ENCODE results near the gene MAPK14.
"Not testable (repeated sequence)": the region's sequence is repeated elsewhere in the genome, so short reads cannot be mapped to it uniquely, and the experiment has no call there.

The MAPK14 gene

DNA sequence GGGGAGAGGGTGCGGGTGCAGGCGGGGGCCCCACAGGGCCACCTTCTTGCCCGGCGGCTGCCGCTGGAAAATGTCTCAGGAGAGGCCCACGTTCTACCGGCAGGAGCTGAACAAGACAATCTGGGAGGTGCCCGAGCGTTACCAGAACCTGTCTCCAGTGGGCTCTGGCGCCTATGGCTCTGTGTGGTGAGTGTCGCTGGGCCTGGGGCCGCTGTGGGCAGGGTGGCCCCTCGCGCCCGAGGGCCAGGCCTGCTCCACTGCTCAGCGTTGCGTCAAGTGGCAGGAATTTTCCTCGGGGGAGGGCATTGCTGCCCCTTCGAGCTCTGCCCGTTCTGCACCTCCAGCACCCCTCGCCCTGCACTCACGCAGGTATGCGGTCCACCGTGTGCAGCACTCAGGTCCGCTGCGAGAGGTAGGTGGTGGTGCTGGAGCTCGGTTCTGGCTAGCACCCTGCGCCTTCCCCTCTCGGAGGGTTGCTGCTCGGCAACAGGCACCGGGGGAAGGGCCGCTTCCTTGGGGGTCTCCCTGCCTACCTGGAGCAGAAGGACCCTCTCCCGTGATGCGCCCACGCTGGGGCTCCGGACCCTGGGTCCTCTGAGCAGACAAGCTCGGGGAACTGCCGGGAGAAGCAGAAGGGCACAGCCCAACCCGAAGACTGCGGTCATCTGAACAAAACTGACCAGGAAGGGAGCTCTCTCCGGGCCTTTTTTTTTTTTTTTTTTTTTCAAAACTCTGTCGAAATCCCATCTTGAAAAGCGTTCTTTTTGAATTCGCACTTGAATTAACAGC is 674 bp downstream of the MAPK14 start:
- peak overlapping the region; percentile 91 for H3K4me3 Mint-ChIP-seq
- peaks cover 8% of the 10 kb centered on the region for H3K36me3 Mint-ChIP-seq
- H3K27ac Mint-ChIP-seq = peak overlapping the region; percentile 86
- peaks cover 19% of the 10 kb centered on the region for H3K27me3 Mint-ChIP-seq
- H3K9me3 Mint-ChIP-seq (ENCODE audit: low read depth) = no peaks in the 10 kb centered on the region
- H3K4me1 Mint-ChIP-seq (ENCODE audit: low read depth) = peaks cover 49% of the 10 kb centered on the region

- H3K9me3 Mint-ChIP-seq (ENCODE audit: low read depth) = no peaks in the 10 kb centered on the region
- H3K36me3 Mint-ChIP-seq = peaks cover 8% of the 10 kb centered on the region
- peak overlapping the region; percentile 86 for H3K27ac Mint-ChIP-seq
- H3K4me1 Mint-ChIP-seq (ENCODE audit: low read depth) = peaks cover 52% of the 10 kb centered on the region
- H3K4me3 Mint-ChIP-seq = peak overlapping the region; percentile 91
- H3K27me3 Mint-ChIP-seq = peaks cover 15% of the 10 kb centered on the region
These were observed 1.3 kb downstream of the MAPK14 start for GRCh38 chr6:36028877-36029324.

GRCh38 chr6:36029464-36029863 is 1.9 kb downstream of the MAPK14 start:
- Mint-ChIP-seq H3K4me3 (peak overlapping the region; percentile 91), H3K27ac (peak overlapping the region; percentile 86), H3K9me3 (ENCODE audit: low read depth) (no peaks in the 10 kb centered on the region), H3K4me1 (ENCODE audit: low read depth) (peaks cover 55% of the 10 kb centered on the region), H3K27me3 (peaks cover 12% of the 10 kb centered on the region), H3K36me3 (peaks cover 9% of the 10 kb centered on the region)

GRCh38 chr6:36032261-36032660 is 4.7 kb downstream of the MAPK14 start:
- Mint-ChIP-seq H3K36me3 (peaks cover 9% of the 10 kb centered on the region), H3K4me1 (ENCODE audit: low read depth) (peaks cover 64% of the 10 kb centered on the region), H3K27me3 (no peaks in the 10 kb centered on the region), H3K27ac (peak overlapping the region; percentile 84), H3K4me3 (peak overlapping the region; percentile 68), H3K9me3 (ENCODE audit: low read depth) (no peaks in the 10 kb centered on the region)

DNA sequence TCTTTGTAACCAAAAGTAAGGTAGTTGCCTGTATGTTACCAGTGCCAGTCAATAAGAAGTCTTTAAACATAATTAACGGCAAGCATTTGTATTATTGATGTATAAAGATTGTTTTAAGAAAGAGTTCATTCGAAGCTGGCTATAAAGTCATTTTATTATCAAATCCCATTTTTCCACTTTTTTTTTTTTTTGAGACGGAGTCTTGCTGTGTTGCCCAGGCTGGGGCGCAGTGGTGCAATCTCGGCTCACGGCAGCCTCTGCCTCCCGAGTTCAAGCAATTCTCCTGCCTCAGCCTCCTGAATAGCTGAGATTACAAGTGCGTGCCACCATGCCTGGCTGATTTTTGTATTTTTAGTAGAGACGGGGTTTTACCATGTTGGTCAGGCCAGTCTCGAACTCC is 5.5 kb downstream of the MAPK14 start:
- Mint-ChIP-seq H3K4me1 (ENCODE audit: low read depth) (peaks cover 70% of the 10 kb centered on the region), H3K4me3 (peak overlapping the region; percentile 20)
- not testable (repeated sequence) for H3K9me3 Mint-ChIP-seq (ENCODE audit: low read depth); H3K27ac Mint-ChIP-seq; H3K36me3 Mint-ChIP-seq; H3K27me3 Mint-ChIP-seq

- H3K27me3 Mint-ChIP-seq = no peaks in the 10 kb centered on the region
- no peaks in the 10 kb centered on the region for H3K9me3 Mint-ChIP-seq (ENCODE audit: low read depth)
- peak overlapping the region; percentile 66 for H3K27ac Mint-ChIP-seq
- peak overlapping the region; percentile 44 for H3K4me3 Mint-ChIP-seq
- peaks cover 77% of the 10 kb centered on the region for H3K4me1 Mint-ChIP-seq (ENCODE audit: low read depth)
- H3K36me3 Mint-ChIP-seq = peaks cover 9% of the 10 kb centered on the region
These were observed 6.3 kb downstream of the MAPK14 start for GRCh38 chr6:36033935-36034334.

DNA sequence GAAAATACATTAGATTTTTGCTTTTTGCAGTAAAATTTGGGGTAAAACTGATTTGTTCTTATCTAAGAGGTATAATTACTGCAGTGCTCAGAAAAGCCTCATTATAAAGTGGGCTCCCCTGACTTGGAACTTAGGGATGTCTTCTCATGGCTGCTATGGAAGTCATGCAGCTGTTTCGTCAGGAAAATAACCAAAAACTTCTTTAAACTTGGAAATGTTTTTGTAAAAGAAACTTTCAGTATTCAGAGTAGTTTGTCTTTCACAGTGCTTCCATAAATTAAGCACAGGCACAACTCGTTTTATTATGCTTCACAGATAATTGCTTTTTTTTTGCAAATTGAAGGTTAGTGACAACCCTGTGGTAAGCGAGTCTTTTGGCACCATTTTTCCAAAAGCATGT is 6.8 kb downstream of the MAPK14 start:
- no peak overlapping the region for H3K27ac Mint-ChIP-seq

GRCh38 chr6:36035225-36035624 is 7.6 kb downstream of the MAPK14 start:
- Mint-ChIP-seq H3K4me3 (peak overlapping the region; percentile 25), H3K4me1 (ENCODE audit: low read depth) (peaks cover 76% of the 10 kb centered on the region), H3K9me3 (ENCODE audit: low read depth) (no peaks in the 10 kb centered on the region), H3K36me3 (peaks cover 9% of the 10 kb centered on the region), H3K27ac (no peak overlapping the region), H3K27me3 (no peaks in the 10 kb centered on the region)

More for the DNA sequence above, 6.8 kb downstream of the MAPK14 start:
- no peaks in the 10 kb centered on the region for H3K27me3 Mint-ChIP-seq
- H3K36me3 Mint-ChIP-seq = peaks cover 9% of the 10 kb centered on the region
- H3K9me3 Mint-ChIP-seq (ENCODE audit: low read depth) = no peaks in the 10 kb centered on the region
- H3K4me3 Mint-ChIP-seq = peak overlapping the region; percentile 44
- H3K4me1 Mint-ChIP-seq (ENCODE audit: low read depth) = peaks cover 77% of the 10 kb centered on the region

- Mint-ChIP-seq H3K9me3 (ENCODE audit: low read depth) (no peaks in the 10 kb centered on the region), H3K4me1 (ENCODE audit: low read depth) (peaks cover 76% of the 10 kb centered on the region), H3K4me3 (no peak overlapping the region), H3K36me3 (peaks cover 4% of the 10 kb centered on the region), H3K27me3 (no peaks in the 10 kb centered on the region), H3K27ac (peak overlapping the region; percentile 37)
These were observed 10.7 kb downstream of the MAPK14 start for GRCh38 chr6:36038120-36038876.

GRCh38 chr6:36039112-36039511 is 11.5 kb downstream of the MAPK14 start:
- H3K36me3 Mint-ChIP-seq = peaks cover 5% of the 10 kb centered on the region
- peaks cover 70% of the 10 kb centered on the region for H3K4me1 Mint-ChIP-seq (ENCODE audit: low read depth)
- no peaks in the 10 kb centered on the region for H3K9me3 Mint-ChIP-seq (ENCODE audit: low read depth)
- no peak overlapping the region for H3K4me3 Mint-ChIP-seq
- no peaks in the 10 kb centered on the region for H3K27me3 Mint-ChIP-seq
- H3K27ac Mint-ChIP-seq = no peak overlapping the region

- peak overlapping the region; percentile 2 for H3K4me3 Mint-ChIP-seq
- H3K27ac Mint-ChIP-seq = no peak overlapping the region
- H3K4me1 Mint-ChIP-seq (ENCODE audit: low read depth) = peaks cover 69% of the 10 kb centered on the region
- H3K9me3 Mint-ChIP-seq (ENCODE audit: low read depth) = no peaks in the 10 kb centered on the region
- H3K36me3 Mint-ChIP-seq = peaks cover 6% of the 10 kb centered on the region
- no peaks in the 10 kb centered on the region for H3K27me3 Mint-ChIP-seq
These were observed 13.3 kb downstream of the MAPK14 start for GRCh38 chr6:36040958-36041357.

DNA sequence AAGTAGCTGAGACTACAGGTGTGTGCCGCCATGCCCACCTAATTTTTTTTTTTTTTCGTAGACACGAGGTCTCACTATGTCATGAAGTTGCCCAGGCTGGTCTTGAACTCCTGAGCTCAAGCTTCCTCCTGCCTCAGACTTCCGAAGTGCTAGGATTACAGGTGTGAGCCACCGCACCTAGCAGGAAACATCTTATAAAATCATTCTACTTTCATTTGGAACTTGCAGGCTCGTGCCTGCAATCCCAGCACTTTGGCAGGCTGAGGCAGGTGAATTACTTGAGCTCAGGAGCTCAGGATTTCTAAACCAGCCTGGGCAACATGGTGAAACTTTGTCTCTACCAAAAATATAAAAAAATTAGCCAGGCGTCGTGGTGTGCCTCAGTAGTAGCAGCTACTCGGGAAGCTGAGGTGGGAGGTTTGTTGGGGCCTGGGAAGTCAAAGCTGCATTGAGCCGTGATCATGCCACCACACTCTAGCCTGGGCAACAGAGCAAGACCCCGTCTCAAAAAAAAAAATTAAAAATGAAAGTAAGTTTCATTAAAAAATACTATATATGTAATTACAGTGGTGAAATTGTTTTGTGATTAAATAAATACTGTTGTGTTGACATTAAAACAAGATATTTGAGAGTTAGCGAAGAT is 15.1 kb downstream of the MAPK14 start:
- Mint-ChIP-seq H3K9me3 (ENCODE audit: low read depth) (no peaks in the 10 kb centered on the region), H3K27ac (no peak overlapping the region), H3K4me1 (ENCODE audit: low read depth) (peaks cover 67% of the 10 kb centered on the region), H3K36me3 (peaks cover 8% of the 10 kb centered on the region), H3K27me3 (no peaks in the 10 kb centered on the region), H3K4me3 (no peak overlapping the region)

DNA sequence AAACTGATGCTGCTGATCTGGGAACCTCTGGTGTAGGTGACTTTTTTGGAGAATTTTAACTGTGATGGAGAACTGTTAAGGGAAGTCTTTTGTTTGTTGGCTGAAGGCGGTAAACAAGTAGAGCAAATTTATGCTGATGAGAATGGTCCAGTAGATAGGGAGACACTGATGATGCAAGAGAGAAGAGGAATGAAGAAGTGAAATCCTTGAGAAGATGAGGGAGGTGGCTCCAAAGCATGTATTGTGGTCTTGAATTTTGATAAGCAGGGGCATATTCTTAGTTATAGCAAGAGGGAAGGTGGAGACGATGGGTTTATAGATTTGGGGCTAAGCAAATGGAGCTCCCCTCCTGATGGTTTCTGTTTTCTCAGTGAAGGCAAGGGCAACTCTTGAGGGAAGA is 22.0 kb downstream of the MAPK14 start:
- no peaks in the 10 kb centered on the region for H3K9me3 Mint-ChIP-seq (ENCODE audit: low read depth)
- no peak overlapping the region for H3K27ac Mint-ChIP-seq
- H3K27me3 Mint-ChIP-seq = no peaks in the 10 kb centered on the region
- H3K4me1 Mint-ChIP-seq (ENCODE audit: low read depth) = peaks cover 18% of the 10 kb centered on the region
- peaks cover 2% of the 10 kb centered on the region for H3K36me3 Mint-ChIP-seq
- H3K4me3 Mint-ChIP-seq = no peak overlapping the region

- Mint-ChIP-seq H3K4me3 (no peak overlapping the region), H3K36me3 (peaks cover 2% of the 10 kb centered on the region), H3K9me3 (ENCODE audit: low read depth) (no peaks in the 10 kb centered on the region), H3K27ac (no peak overlapping the region), H3K27me3 (no peaks in the 10 kb centered on the region), H3K4me1 (ENCODE audit: low read depth) (peaks cover 19% of the 10 kb centered on the region)
These were observed 22.7 kb downstream of the MAPK14 start for GRCh38 chr6:36050305-36050704.
